ENCODE measurements around the gene SECISBP2. TPM values are rescaled to one million over a fixed set of nuclear protein-coding genes. Genes with fewer than 3 reads are reported as not detected.

The SECISBP2 gene
- polyA plus RNA-seq (2011; rRNA removed) = 39.0 and 43.4 TPM in 2 replicates
- polyA plus RNA-seq (2012; cell fraction: cytosol; rRNA removed) = 11.8 and 12.8 TPM in 2 replicates
- polyA plus RNA-seq (2012; cell fraction: nucleus; rRNA removed) = 19.3 and 30.8 TPM in 2 replicates
- 16.3 to 18.3 TPM (median 16.9 TPM) in 3 replicates for polyA plus RNA-seq (2017; fragmentation: RNase III; extraction: RNeasy Plus Mini Kit Qiagen cat#74134 plus additional on column Dnase treatment)
- 27.4 and 32.8 TPM in 2 replicates for polyA minus RNA-seq (2011; rRNA and poly(A)+ RNA removed)

DNA sequence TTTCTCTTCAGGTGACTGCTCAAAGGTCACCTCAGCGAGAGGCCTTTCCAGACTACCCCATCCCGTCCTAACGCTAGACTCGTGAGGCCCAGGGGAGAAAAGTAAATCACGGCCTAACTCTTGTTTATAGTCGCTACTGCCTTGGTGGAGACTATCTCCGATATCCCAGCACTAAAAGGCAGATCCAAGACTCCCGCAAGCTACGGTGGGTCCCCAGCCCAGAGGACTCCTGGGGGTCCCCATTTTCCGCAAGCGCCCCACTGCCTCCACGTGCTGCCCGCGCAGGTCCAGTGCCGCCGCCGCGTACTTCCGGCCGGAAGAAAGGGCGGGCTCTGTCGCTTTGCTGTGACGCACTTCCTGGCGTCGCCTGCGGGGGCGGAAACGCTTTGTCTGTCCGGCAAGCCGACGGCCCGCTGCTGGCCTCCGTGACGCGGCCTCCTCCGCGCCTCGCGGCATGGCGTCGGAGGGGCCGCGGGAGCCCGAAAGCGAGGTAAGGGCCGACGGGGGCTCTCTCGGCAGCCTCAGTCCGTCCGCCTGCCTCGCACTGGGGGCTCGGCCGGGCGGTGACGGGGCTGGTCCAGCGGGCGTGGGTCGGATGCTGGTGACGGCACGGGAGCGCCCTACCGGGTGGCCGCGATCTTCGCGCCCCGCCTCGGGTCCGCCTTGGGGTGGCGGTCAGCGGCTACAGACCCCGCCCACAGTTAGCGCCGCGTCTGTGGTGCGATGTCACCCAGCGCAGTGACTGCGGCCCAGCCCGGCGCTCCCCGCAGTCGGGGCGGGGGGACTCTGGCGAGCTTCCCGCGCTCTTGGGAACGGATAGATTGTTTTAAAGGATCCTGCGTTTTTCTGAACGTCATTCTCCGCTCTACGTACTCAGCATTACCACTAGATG, at the start of gene SECISBP2:
SECISBP2 (plus strand) TSS at position 378 of the 892 bp plus-strand sequence; CDS start at position 455, 77 bp downstream.
- ATAC-seq (peak; percentile 94 to 95), DNase-seq (ENCODE audit: low read depth in 1 of 2, low spot score in 1 of 2) (peak; percentile 77 to 96), FAIRE-seq (no peak)
- ChIA-PET POLR2A (interaction anchor here (1.0 to 1.4 kb wide), 4 partner anchors 8 to 231 kb away, joined by 3 to 8 read pairs (median 7); partner anchors contain the start of gene CKS2), CTCF (interaction anchor here (0.6 to 1.5 kb wide), 10 partner anchors 9 to 235 kb away, joined by 3 to 10 read pairs (median 4); no protein-coding TSS in a partner anchor)
- H3K27ac ChIP-seq = peak within 1 kb of the TSS; percentile 96 to 98
- no peaks in the 10 kb centered on the region for H3K9me3 ChIP-seq
- 1% methylated on average over 19 of the region's 91 CpGs for WGBS (ENCODE audit: missing lambda C conversion rate)
- peak within 1 kb of the TSS; percentile 55 for H3K4me3 ChIP-seq
- H3K4me2 ChIP-seq = peak within 1 kb of the TSS; percentile 96
- H3K4me1 ChIP-seq = peaks cover 56% of the 10 kb centered on the region
- TF ChIP-seq HES2 (IDR thresholded peaks at IDR 0.05) (no peak), ZSCAN20 (CRISPR knock-in tag; IDR thresholded peaks at IDR 0.05) (peak; percentile 70; the same call in 1 of the 2 replicates), GATA3 (IDR thresholded peaks at IDR 0.05; ENCODE audit: borderline replicate concordance) (no peak), MAFK (IDR thresholded peaks at IDR 0.05; ENCODE audit: partially characterized antibody) (peak; percentile 9), USF2 (IDR thresholded peaks at IDR 0.05) (peak; percentile 76), KDM5A (IDR thresholded peaks at IDR 0.05) (0 out of 2 replicates have a peak, but pooled peaks have one; percentile 42), PBX3 (IDR thresholded peaks at IDR 0.05) (no peak; the same call in 1 of the 2 replicates), JUN (IDR thresholded peaks at IDR 0.05) (peak; percentile 96 to 99), CHD4 (IDR thresholded peaks at IDR 0.05; ENCODE audit: borderline replicate concordance) (no peak), KDM1A (IDR thresholded peaks at IDR 0.05; ENCODE audit: low read depth) (no peak), HOXB13 (CRISPR knock-in tag; IDR thresholded peaks at IDR 0.05; ENCODE audit: low read depth) (peak; percentile 98), CBX2 (IDR thresholded peaks at IDR 0.05; ENCODE audit: borderline replicate concordance, low read depth) (no peak), FOSB (CRISPR knock-in tag; IDR thresholded peaks at IDR 0.05) (peak; percentile 97), POLR2AphosphoS2 (conservative IDR thresholded peaks at IDR 0.05; ENCODE audit: low read length) (peak; percentile 78), HOXA7 (CRISPR knock-in tag; IDR thresholded peaks at IDR 0.05) (peak; percentile 95), CBX8 (IDR thresholded peaks at IDR 0.05) (no peak), FOXS1 (CRISPR knock-in tag; IDR thresholded peaks at IDR 0.05) (peak; percentile 63; the same call in 1 of the 2 replicates), CHD2 (IDR thresholded peaks at IDR 0.05; ENCODE audit: low read length, partially characterized antibody) (no peak), SREBF2 (IDR thresholded peaks at IDR 0.05) (no peak), RFX5 (IDR thresholded peaks at IDR 0.05) (peak; percentile 45; the same call in 1 of the 2 replicates), CEBPB (IDR thresholded peaks at IDR 0.05) (no peak; a peak in 1 of 4 replicates), RCOR1 (IDR thresholded peaks at IDR 0.05; ENCODE audit: low read depth, low read length) (no peak), HEYL (CRISPR knock-in tag; IDR thresholded peaks at IDR 0.05) (peak; percentile 89; the same call in 1 of the 2 replicates), SMC3 (IDR thresholded peaks at IDR 0.05) (no peak; the same call in 2 of the 3 replicates), RAD21 (conservative IDR thresholded peaks at IDR 0.05 in 1 of 2, IDR thresholded peaks at IDR 0.05 in 1 of 2) (peak in 1 of 2 experiments; percentile 41; a peak in 4 of 5 replicates), MAZ (IDR thresholded peaks at IDR 0.05; ENCODE audit: borderline replicate concordance, low read depth, low read length) (0 out of 2 replicates have a peak, but pooled peaks have one; percentile 46), ZC3H11A (IDR thresholded peaks at IDR 0.05) (no peak), NPAS2 (CRISPR knock-in tag; IDR thresholded peaks at IDR 0.05; ENCODE audit: borderline replicate concordance) (peak; percentile 82; the same call in 1 of the 2 replicates), TP53 (CRISPR knock-in tag; IDR thresholded peaks at IDR 0.05) (peak; percentile 96; the same call in 1 of the 2 replicates), FOSL2 (IDR thresholded peaks at IDR 0.05) (no peak), FOSL2 (CRISPR knock-in tag; IDR thresholded peaks at IDR 0.05) (peak; percentile 39)
- TF ChIP-seq, protein P1, sequence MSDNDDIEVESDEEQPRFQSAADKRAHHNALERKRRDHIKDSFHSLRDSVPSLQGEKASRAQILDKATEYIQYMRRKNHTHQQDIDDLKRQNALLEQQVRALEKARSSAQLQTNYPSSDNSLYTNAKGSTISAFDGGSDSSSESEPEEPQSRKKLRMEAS (IDR thresholded peaks at IDR 0.05) = peak; percentile 100
- TF ChIP-seq, protein P2, sequence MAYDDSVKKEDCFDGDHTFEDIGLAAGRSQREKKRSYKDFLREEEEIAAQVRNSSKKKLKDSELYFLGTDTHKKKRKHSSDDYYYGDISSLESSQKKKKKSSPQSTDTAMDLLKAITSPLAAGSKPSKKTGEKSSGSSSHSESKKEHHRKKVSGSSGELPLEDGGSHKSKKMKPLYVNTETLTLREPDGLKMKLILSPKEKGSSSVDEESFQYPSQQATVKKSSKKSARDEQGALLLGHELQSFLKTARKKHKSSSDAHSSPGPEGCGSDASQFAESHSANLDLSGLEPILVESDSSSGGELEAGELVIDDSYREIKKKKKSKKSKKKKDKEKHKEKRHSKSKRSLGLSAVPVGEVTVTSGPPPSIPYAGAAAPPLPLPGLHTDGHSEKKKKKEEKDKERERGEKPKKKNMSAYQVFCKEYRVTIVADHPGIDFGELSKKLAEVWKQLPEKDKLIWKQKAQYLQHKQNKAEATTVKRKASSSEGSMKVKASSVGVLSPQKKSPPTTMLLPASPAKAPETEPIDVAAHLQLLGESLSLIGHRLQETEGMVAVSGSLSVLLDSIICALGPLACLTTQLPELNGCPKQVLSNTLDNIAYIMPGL (CRISPR knock-in tag; IDR thresholded peaks at IDR 0.05; ENCODE audit: borderline replicate concordance) = peak; percentile 42; the same call in 1 of the 2 replicates
- TF ChIP-seq, protein P3, sequence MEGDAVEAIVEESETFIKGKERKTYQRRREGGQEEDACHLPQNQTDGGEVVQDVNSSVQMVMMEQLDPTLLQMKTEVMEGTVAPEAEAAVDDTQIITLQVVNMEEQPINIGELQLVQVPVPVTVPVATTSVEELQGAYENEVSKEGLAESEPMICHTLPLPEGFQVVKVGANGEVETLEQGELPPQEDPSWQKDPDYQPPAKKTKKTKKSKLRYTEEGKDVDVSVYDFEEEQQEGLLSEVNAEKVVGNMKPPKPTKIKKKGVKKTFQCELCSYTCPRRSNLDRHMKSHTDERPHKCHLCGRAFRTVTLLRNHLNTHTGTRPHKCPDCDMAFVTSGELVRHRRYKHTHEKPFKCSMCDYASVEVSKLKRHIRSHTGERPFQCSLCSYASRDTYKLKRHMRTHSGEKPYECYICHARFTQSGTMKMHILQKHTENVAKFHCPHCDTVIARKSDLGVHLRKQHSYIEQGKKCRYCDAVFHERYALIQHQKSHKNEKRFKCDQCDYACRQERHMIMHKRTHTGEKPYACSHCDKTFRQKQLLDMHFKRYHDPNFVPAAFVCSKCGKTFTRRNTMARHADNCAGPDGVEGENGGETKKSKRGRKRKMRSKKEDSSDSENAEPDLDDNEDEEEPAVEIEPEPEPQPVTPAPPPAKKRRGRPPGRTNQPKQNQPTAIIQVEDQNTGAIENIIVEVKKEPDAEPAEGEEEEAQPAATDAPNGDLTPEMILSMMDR (IDR thresholded peaks at IDR 0.05) = peak; percentile 80; the same call in 2 of the 3 replicates
